Measurements from ENCODE around the gene KANSL3. TPM values are rescaled to one million over a fixed set of nuclear protein-coding genes. Genes with fewer than 3 reads are reported as not detected.

Gene KANSL3
- total and polyA plus RNA-seq, 9 of the 15 experiments (the other 6 are each of a cell fraction or from before 2014, with no cell fraction given) = 11.3 to 43.7 (median 27.9) TPM

DNA sequence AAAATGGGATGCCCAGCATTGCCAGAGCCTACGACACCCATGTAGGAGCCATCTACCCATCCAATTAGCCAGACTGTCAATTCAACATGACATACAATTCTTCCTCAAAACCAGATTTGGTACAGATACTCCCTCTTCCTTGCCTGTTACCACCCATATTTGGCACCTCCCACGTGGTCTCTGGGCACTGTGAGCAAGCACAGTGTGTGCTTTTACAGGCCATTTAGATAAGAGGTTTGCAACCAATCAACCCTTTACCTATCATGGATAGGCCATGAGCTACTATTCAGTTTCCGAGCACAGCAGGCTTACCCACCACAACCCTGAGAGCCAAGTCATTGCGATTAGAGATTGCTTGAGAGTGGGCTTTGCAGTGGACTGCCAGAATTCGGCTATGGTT, 60.6 kb downstream of the KANSL3 start:
- ChIA-PET POLR2A (interaction anchor here (0.6 kb wide), 1 partner anchor 372 kb away, joined by 3 read pairs; no protein-coding TSS in a partner anchor), CTCF (ENCODE audit: low intra/inter-chr PET ratio) (no interaction called here)
- BruUV-seq (replicated peaks) = no TSS peak
- H3K9me3 ChIP-seq (replicated peaks; ENCODE audit: control insufficient read depth, insufficient read depth, low read depth, low read length) = no peaks in the 10 kb centered on the region
- H3K4me2 ChIP-seq (ENCODE audit: insufficient read depth, low read length) = no peak overlapping the region
- H3K27ac ChIP-seq (ENCODE audit: extremely low read depth, low read depth, low read length) = no peak overlapping the region
- FAIRE-seq (no peak), DNase-seq (ENCODE audit: extremely low read depth in 1 of 4, low spot score in 3 of 4) (no peak), ATAC-seq (no peak)
- intact Hi-C loops (cut with micrococcal nuclease) (no loop called here), in situ Hi-C loops (cut with MboI) (no loop called here)
- H4K20me1 ChIP-seq (replicated peaks; ENCODE audit: control insufficient read depth, insufficient read depth, low read length) = no peaks in the 10 kb centered on the region
- no peaks in the 10 kb centered on the region for H3K4me1 ChIP-seq (replicated peaks in 1 of 2; ENCODE audit: control insufficient read depth in 2 of 2, insufficient read depth in 2 of 2, low read length in 2 of 2)
- H2AFZ ChIP-seq (ENCODE audit: low read depth, low read length) = no peak overlapping the region
- 47% methylated on average over 5 of the region's 5 CpGs for WGBS (ENCODE audit: insufficient coverage, low coverage, missing lambda C conversion rate)
- no peak overlapping the region for H3K4me3 ChIP-seq
- no peaks in the 10 kb centered on the region for H3K27me3 ChIP-seq (ENCODE audit: control insufficient read depth in 2 of 2, insufficient read depth in 2 of 2, low read length in 2 of 2)
- no peaks in the 10 kb centered on the region for H3K79me2 ChIP-seq (ENCODE audit: control insufficient read depth, insufficient read depth, low read length)
- H3K36me3 ChIP-seq (ENCODE audit: control insufficient read depth, insufficient read depth, low read length) = no peaks in the 10 kb centered on the region
- no peaks in the 10 kb centered on the region for H3K9me1 ChIP-seq (ENCODE audit: control insufficient read depth, insufficient read depth, low read length)
- no peak overlapping the region for H3K9ac ChIP-seq (ENCODE audit: insufficient read depth in 1 of 2, low read depth in 2 of 2, low read length in 2 of 2)
- TF ChIP-seq, protein P1, sequence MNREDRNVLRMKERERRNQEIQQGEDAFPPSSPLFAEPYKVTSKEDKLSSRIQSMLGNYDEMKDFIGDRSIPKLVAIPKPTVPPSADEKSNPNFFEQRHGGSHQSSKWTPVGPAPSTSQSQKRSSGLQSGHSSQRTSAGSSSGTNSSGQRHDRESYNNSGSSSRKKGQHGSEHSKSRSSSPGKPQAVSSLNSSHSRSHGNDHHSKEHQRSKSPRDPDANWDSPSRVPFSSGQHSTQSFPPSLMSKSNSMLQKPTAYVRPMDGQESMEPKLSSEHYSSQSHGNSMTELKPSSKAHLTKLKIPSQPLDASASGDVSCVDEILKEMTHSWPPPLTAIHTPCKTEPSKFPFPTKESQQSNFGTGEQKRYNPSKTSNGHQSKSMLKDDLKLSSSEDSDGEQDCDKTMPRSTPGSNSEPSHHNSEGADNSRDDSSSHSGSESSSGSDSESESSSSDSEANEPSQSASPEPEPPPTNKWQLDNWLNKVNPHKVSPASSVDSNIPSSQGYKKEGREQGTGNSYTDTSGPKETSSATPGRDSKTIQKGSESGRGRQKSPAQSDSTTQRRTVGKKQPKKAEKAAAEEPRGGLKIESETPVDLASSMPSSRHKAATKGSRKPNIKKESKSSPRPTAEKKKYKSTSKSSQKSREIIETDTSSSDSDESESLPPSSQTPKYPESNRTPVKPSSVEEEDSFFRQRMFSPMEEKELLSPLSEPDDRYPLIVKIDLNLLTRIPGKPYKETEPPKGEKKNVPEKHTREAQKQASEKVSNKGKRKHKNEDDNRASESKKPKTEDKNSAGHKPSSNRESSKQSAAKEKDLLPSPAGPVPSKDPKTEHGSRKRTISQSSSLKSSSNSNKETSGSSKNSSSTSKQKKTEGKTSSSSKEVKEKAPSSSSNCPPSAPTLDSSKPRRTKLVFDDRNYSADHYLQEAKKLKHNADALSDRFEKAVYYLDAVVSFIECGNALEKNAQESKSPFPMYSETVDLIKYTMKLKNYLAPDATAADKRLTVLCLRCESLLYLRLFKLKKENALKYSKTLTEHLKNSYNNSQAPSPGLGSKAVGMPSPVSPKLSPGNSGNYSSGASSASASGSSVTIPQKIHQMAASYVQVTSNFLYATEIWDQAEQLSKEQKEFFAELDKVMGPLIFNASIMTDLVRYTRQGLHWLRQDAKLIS (CRISPR knock-in tag; IDR thresholded peaks at IDR 0.05) = no peak
- TF ChIP-seq, protein P2, sequence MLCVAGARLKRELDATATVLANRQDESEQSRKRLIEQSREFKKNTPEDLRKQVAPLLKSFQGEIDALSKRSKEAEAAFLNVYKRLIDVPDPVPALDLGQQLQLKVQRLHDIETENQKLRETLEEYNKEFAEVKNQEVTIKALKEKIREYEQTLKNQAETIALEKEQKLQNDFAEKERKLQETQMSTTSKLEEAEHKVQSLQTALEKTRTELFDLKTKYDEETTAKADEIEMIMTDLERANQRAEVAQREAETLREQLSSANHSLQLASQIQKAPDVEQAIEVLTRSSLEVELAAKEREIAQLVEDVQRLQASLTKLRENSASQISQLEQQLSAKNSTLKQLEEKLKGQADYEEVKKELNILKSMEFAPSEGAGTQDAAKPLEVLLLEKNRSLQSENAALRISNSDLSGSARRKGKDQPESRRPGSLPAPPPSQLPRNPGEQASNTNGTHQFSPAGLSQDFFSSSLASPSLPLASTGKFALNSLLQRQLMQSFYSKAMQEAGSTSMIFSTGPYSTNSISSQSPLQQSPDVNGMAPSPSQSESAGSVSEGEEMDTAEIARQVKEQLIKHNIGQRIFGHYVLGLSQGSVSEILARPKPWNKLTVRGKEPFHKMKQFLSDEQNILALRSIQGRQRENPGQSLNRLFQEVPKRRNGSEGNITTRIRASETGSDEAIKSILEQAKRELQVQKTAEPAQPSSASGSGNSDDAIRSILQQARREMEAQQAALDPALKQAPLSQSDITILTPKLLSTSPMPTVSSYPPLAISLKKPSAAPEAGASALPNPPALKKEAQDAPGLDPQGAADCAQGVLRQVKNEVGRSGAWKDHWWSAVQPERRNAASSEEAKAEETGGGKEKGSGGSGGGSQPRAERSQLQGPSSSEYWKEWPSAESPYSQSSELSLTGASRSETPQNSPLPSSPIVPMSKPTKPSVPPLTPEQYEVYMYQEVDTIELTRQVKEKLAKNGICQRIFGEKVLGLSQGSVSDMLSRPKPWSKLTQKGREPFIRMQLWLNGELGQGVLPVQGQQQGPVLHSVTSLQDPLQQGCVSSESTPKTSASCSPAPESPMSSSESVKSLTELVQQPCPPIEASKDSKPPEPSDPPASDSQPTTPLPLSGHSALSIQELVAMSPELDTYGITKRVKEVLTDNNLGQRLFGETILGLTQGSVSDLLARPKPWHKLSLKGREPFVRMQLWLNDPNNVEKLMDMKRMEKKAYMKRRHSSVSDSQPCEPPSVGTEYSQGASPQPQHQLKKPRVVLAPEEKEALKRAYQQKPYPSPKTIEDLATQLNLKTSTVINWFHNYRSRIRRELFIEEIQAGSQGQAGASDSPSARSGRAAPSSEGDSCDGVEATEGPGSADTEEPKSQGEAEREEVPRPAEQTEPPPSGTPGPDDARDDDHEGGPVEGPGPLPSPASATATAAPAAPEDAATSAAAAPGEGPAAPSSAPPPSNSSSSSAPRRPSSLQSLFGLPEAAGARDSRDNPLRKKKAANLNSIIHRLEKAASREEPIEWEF (CRISPR knock-in tag; IDR thresholded peaks at IDR 0.05) = no peak
- TF ChIP-seq U2AF1 (optimal IDR thresholded peaks at IDR 0.05; ENCODE audit: low read depth, low read length) (no peak), HLTF (IDR thresholded peaks at IDR 0.05) (no peak), MXI1 (IDR thresholded peaks at IDR 0.05; ENCODE audit: low read depth, low read length) (no peak), MCM7 (IDR thresholded peaks at IDR 0.05) (no peak), GATA2 (CRISPR knock-in tag; IDR thresholded peaks at IDR 0.05) (no peak), TAF9B (IDR thresholded peaks at IDR 0.05; ENCODE audit: partially characterized antibody) (no peak), ZNF224 (CRISPR knock-in tag; IDR thresholded peaks at IDR 0.05) (no peak), GABPB2 (CRISPR knock-in tag; conservative IDR thresholded peaks at IDR 0.05) (no peak), NR4A1 (CRISPR knock-in tag; IDR thresholded peaks at IDR 0.05) (no peak), NR4A1 (tag; IDR thresholded peaks at IDR 0.05) (no peak)
- TF ChIP-seq, protein P3, sequence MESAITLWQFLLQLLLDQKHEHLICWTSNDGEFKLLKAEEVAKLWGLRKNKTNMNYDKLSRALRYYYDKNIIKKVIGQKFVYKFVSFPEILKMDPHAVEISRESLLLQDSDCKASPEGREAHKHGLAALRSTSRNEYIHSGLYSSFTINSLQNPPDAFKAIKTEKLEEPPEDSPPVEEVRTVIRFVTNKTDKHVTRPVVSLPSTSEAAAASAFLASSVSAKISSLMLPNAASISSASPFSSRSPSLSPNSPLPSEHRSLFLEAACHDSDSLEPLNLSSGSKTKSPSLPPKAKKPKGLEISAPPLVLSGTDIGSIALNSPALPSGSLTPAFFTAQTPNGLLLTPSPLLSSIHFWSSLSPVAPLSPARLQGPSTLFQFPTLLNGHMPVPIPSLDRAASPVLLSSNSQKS (CRISPR knock-in tag; IDR thresholded peaks at IDR 0.05) = no peak

Data from K562 (cell line).